ENCODE measurements around the gene CACNA2D2.

Gene CACNA2D2

GRCh38 chr3:50371133-50371685 is 132.2 kb downstream of the CACNA2D2 start:
- Histone ChIP-seq H3K9me3 (ENCODE audit: control insufficient read depth, low read depth, low read length) (no peaks in the 10 kb centered on the region), H3K36me3 (ENCODE audit: control insufficient read depth, low read depth, low read length) (no peaks in the 10 kb centered on the region), H3K27me3 (ENCODE audit: control insufficient read depth, insufficient read depth, low read length) (peaks cover 2% of the 10 kb centered on the region), H3K4me1 (ENCODE audit: control insufficient read depth, low read depth, low read length) (peaks cover 14% of the 10 kb centered on the region), H3K9ac (ENCODE audit: low read length) (no peak overlapping the region), H3K4me3 (ENCODE audit: low read length) (no peak overlapping the region), H3K27ac (ENCODE audit: low read length) (no peak overlapping the region)

GRCh38 chr3:50370594-50370993 is 132.8 kb downstream of the CACNA2D2 start:
- H3K4me1 ChIP-seq (ENCODE audit: control insufficient read depth, low read depth, low read length), result peaks cover 17% of the 10 kb centered on the region
- no peaks in the 10 kb centered on the region for H3K36me3 ChIP-seq (ENCODE audit: control insufficient read depth, low read depth, low read length)
- H3K9me3 ChIP-seq (ENCODE audit: control insufficient read depth, low read depth, low read length), result no peaks in the 10 kb centered on the region
- H3K27me3 ChIP-seq (ENCODE audit: control insufficient read depth, insufficient read depth, low read length), result peaks cover 8% of the 10 kb centered on the region
- no peak overlapping the region for H3K9ac ChIP-seq (ENCODE audit: low read length)
- H3K27ac ChIP-seq (ENCODE audit: low read length), result no peak overlapping the region
- H3K4me3 ChIP-seq (ENCODE audit: low read length), result no peak overlapping the region

- H3K36me3 ChIP-seq (ENCODE audit: control insufficient read depth, low read depth, low read length), result no peaks in the 10 kb centered on the region
- peaks cover 14% of the 10 kb centered on the region for H3K4me1 ChIP-seq (ENCODE audit: control insufficient read depth, low read depth, low read length)
- no peak overlapping the region for H3K27ac ChIP-seq (ENCODE audit: low read length)
- no peaks in the 10 kb centered on the region for H3K9me3 ChIP-seq (ENCODE audit: control insufficient read depth, low read depth, low read length)
- H3K9ac ChIP-seq (ENCODE audit: low read length), result no peak overlapping the region
- no peak overlapping the region for H3K4me3 ChIP-seq (ENCODE audit: low read length)
- H3K27me3 ChIP-seq (ENCODE audit: control insufficient read depth, insufficient read depth, low read length), result peaks cover 12% of the 10 kb centered on the region
These were observed 134.3 kb downstream of the CACNA2D2 start for GRCh38 chr3:50369012-50369670.

GRCh38 chr3:50365842-50366220 is 137.6 kb downstream of the CACNA2D2 start:
- peak overlapping the region; percentile 65 for H3K4me3 ChIP-seq (ENCODE audit: low read length)

GRCh38 chr3:50365080-50365841 is 138.2 kb downstream of the CACNA2D2 start:
- no peak overlapping the region for H3K27ac ChIP-seq (ENCODE audit: low read length)
- peaks cover 5% of the 10 kb centered on the region for H3K4me1 ChIP-seq (ENCODE audit: control insufficient read depth, low read depth, low read length)
- no peaks in the 10 kb centered on the region for H3K9me3 ChIP-seq (ENCODE audit: control insufficient read depth, low read depth, low read length)
- H3K36me3 ChIP-seq (ENCODE audit: control insufficient read depth, low read depth, low read length), result no peaks in the 10 kb centered on the region
- peaks cover 20% of the 10 kb centered on the region for H3K27me3 ChIP-seq (ENCODE audit: control insufficient read depth, insufficient read depth, low read length)
- peak overlapping the region; percentile 23 for H3K9ac ChIP-seq (ENCODE audit: low read length)
- peak overlapping the region; percentile 65 for H3K4me3 ChIP-seq (ENCODE audit: low read length)

More at GRCh38 chr3:50365842-50366220, 137.6 kb downstream of the CACNA2D2 start:
- Histone ChIP-seq H3K9ac (ENCODE audit: low read length) (no peak overlapping the region), H3K27ac (ENCODE audit: low read length) (no peak overlapping the region), H3K36me3 (ENCODE audit: control insufficient read depth, low read depth, low read length) (no peaks in the 10 kb centered on the region), H3K9me3 (ENCODE audit: control insufficient read depth, low read depth, low read length) (no peaks in the 10 kb centered on the region), H3K4me1 (ENCODE audit: control insufficient read depth, low read depth, low read length) (peaks cover 5% of the 10 kb centered on the region), H3K27me3 (ENCODE audit: control insufficient read depth, insufficient read depth, low read length) (peaks cover 20% of the 10 kb centered on the region)

GRCh38 chr3:50364573-50365079 is 138.8 kb downstream of the CACNA2D2 start:
- Histone ChIP-seq H3K4me3 (ENCODE audit: low read length) (peak overlapping the region; percentile 56), H3K27ac (ENCODE audit: low read length) (no peak overlapping the region), H3K36me3 (ENCODE audit: control insufficient read depth, low read depth, low read length) (no peaks in the 10 kb centered on the region), H3K9ac (ENCODE audit: low read length) (peak overlapping the region; percentile 23), H3K27me3 (ENCODE audit: control insufficient read depth, insufficient read depth, low read length) (peaks cover 20% of the 10 kb centered on the region), H3K4me1 (ENCODE audit: control insufficient read depth, low read depth, low read length) (peaks cover 5% of the 10 kb centered on the region), H3K9me3 (ENCODE audit: control insufficient read depth, low read depth, low read length) (no peaks in the 10 kb centered on the region)

GRCh38 chr3:50359760-50360110 is 143.7 kb downstream of the CACNA2D2 start:
- Histone ChIP-seq H3K4me3 (ENCODE audit: low read length) (peak overlapping the region; percentile 89), H3K9me3 (ENCODE audit: control insufficient read depth, low read depth, low read length) (no peaks in the 10 kb centered on the region), H3K27me3 (ENCODE audit: control insufficient read depth, insufficient read depth, low read length) (peaks cover 11% of the 10 kb centered on the region), H3K4me1 (ENCODE audit: control insufficient read depth, low read depth, low read length) (peaks cover 3% of the 10 kb centered on the region), H3K9ac (ENCODE audit: low read length) (no peak overlapping the region), H3K36me3 (ENCODE audit: control insufficient read depth, low read depth, low read length) (peaks cover 8% of the 10 kb centered on the region), H3K27ac (ENCODE audit: low read length) (no peak overlapping the region)

GRCh38 chr3:50358911-50359759 is 144.3 kb downstream of the CACNA2D2 start, which contains the start of gene TMEM115:
Gene TMEM115, minus strand, starts transcription at chr3:50359521. Its CDS starts 458 bp downstream, at chr3:50359063.
- Histone ChIP-seq H3K4me3 (ENCODE audit: low read length) (peak within 1 kb of the TSS; percentile 89), H3K27ac (ENCODE audit: low read length) (no peak within 1 kb of the TSS), H3K9ac (ENCODE audit: low read length) (peak within 1 kb of the TSS; percentile 74), H3K36me3 (ENCODE audit: control insufficient read depth, low read depth, low read length) (peaks cover 14% of the 10 kb centered on the region), H3K4me1 (ENCODE audit: control insufficient read depth, low read depth, low read length) (peaks cover 3% of the 10 kb centered on the region), H3K27me3 (ENCODE audit: control insufficient read depth, insufficient read depth, low read length) (peaks cover 7% of the 10 kb centered on the region), H3K9me3 (ENCODE audit: control insufficient read depth, low read depth, low read length) (no peaks in the 10 kb centered on the region)

- Histone ChIP-seq H3K9ac (ENCODE audit: low read length) (peak overlapping the region; percentile 74), H3K27me3 (ENCODE audit: control insufficient read depth, insufficient read depth, low read length) (peaks cover under 1% of the 10 kb centered on the region), H3K36me3 (ENCODE audit: control insufficient read depth, low read depth, low read length) (peaks cover 21% of the 10 kb centered on the region), H3K4me3 (ENCODE audit: low read length) (peak overlapping the region; percentile 89), H3K9me3 (ENCODE audit: control insufficient read depth, low read depth, low read length) (no peaks in the 10 kb centered on the region), H3K4me1 (ENCODE audit: control insufficient read depth, low read depth, low read length) (peaks cover 3% of the 10 kb centered on the region), H3K27ac (ENCODE audit: low read length) (no peak overlapping the region)
These were observed 145.0 kb downstream of the CACNA2D2 start for GRCh38 chr3:50358355-50358910.

- Histone ChIP-seq H3K9ac (ENCODE audit: low read length) (no peak overlapping the region), H3K27me3 (ENCODE audit: control insufficient read depth, insufficient read depth, low read length) (no peaks in the 10 kb centered on the region), H3K36me3 (ENCODE audit: control insufficient read depth, low read depth, low read length) (peaks cover 22% of the 10 kb centered on the region), H3K27ac (ENCODE audit: low read length) (no peak overlapping the region), H3K9me3 (ENCODE audit: control insufficient read depth, low read depth, low read length) (no peaks in the 10 kb centered on the region), H3K4me3 (ENCODE audit: low read length) (peak overlapping the region; percentile 31), H3K4me1 (ENCODE audit: control insufficient read depth, low read depth, low read length) (peaks cover 3% of the 10 kb centered on the region)
These were observed 146.0 kb downstream of the CACNA2D2 start for GRCh38 chr3:50357481-50357880.

GRCh38 chr3:50356553-50356952 is 146.9 kb downstream of the CACNA2D2 start:
- Histone ChIP-seq H3K4me3 (ENCODE audit: low read length) (no peak overlapping the region), H3K27me3 (ENCODE audit: control insufficient read depth, insufficient read depth, low read length) (no peaks in the 10 kb centered on the region), H3K36me3 (ENCODE audit: control insufficient read depth, low read depth, low read length) (peaks cover 22% of the 10 kb centered on the region), H3K27ac (ENCODE audit: low read length) (no peak overlapping the region), H3K4me1 (ENCODE audit: control insufficient read depth, low read depth, low read length) (peaks cover 3% of the 10 kb centered on the region), H3K9me3 (ENCODE audit: control insufficient read depth, low read depth, low read length) (no peaks in the 10 kb centered on the region), H3K9ac (ENCODE audit: low read length) (no peak overlapping the region)

Data from iPS-18a (cell line).